HG03521 (cell line): Measurements from ENCODE around the gene TMEM244.
A peak's percentile ranks its signal among the peaks of the same experiment; 100 is the strongest.
"Not testable (repeated sequence)": the region's sequence is repeated elsewhere in the genome, so short reads cannot be mapped to it uniquely, and the experiment has no call there.

Experiments used
- ATAC-seq: cut with Tn5 transposase; IDR thresholded peaks from one replicate; pipeline ENCODE4 v1.9.1; 2021; ENCODE audit warnings: mild to moderate bottlenecking, moderate library complexity; ENCODE audit not compliant: unreplicated experiment

TMEM244 gene

DNA sequence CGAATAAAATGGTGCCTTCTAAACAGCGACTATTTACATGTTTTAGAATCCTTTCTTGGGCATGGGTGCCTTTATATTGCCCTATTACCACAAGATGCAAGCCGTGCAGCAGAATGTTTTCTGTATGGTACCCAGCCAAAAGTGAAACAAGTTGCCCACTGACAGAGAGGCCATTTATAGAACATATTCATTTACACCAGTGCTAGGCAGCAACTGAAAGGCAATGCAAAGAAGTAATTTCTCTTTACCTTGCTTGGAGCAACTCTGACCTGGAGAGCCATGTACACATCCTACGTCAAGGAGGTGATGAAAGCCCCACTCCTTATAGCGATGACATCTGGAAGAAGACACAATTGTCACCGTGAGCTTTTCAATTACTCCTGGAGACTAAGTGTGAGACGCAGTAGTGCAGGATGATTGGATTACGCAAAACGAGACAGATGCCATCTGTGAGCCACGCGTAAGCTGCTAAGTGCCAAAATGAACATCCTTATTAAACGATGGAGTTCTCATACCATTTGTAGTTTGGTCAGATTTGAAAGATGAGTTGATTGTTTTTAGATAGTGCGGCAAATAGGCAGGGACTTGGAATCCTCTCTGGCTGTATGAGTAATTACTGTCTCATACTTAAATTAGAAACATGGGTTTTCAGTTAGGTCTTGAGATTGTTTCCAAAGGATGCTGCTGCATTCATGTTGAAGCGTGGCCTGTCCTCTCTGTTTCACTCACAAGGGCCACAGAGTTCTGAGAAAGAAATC, at the start of gene TMEM244:
Gene TMEM244 (minus strand): TSS at position 408 of the 758 bp plus-strand sequence. CDS start 127 bp downstream, at position 281.
- ATAC-seq: no peak

DNA sequence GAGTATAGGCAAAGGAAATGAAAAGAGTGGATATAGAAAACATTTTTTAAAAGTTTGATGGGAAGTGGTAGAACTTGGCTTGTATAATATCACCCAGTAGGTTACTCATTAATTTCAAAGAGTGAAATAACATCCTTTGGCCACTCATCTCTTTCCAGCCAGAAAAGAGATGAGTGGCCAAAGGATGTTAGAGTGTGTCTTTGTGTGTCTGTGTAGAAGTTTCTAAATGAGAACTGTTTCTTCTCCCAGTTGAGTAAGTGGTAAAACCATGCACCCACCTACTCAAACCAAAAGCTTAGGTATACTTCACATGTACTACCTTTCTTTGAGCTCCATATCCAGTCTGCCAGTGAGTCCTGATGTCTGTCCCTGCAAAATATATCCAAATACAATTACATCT, 47.7 kb upstream of the TMEM244 start:
- ATAC-seq: no peak

- ATAC-seq: no peak
Measured at GRCh38 chr6:129908356-129908755, 47.2 kb upstream of the TMEM244 start.

- no peak for ATAC-seq
Measured at GRCh38 chr6:129906515-129907077, 45.5 kb upstream of the TMEM244 start.

DNA sequence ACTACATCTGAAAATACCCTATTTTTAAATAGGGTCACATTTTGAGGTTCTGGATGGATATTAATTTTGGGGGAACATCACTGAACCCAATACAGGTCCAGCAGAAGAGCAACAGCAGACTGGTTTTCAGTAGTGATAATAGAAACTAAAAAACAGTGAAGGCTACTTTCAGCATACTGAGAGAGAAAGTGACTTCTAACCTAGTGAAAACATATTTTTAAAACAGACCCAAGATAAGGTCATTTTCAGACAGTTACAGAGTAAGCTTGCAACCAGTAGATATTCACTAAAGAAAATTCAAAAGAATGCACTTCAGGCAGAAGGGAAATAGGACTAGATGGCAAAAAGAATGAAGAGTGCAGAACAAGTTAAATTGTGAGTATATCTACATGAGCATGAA, 42.0 kb upstream of the TMEM244 start:
- peak; percentile 48 for ATAC-seq

DNA sequence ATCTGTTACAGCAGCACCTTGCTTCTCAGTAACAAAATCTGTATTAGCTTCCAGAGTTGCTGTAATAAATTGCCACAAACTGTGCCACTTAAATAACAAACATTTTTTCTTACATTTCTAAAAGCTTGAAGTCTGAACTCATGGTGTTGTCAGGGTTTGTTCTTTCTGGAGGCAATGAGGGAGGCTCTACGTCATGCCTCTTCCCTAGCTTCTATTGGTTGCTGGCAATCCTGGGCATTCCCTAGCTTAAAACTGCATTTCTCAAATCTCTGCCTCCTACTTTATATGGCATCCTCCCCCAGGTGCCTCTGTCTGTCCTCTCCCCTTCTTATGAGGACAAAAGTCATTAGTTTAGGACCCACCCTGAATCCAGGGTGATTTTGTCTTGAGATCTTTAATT, 41.6 kb upstream of the TMEM244 start:
- ATAC-seq: no peak

- no peak for ATAC-seq
Measured at GRCh38 chr6:129901910-129902309, 40.8 kb upstream of the TMEM244 start.

DNA sequence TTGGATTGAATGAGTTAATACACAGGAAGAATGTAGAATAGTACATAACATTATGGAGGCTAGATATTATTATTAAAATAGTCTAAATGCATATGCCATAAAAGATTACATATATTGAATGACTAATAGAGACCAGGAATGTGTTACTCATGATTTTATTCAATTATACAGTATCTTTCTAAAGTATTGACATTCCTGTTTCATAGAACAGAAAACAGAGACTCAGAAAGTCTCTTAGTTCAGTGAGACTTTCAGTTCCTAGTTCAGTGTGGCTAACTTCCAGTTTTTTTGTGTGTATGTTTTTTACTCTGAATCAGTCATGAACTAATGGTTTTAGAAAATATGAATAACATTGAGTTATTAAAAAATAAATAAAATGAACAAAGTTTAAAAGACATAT, 34.6 kb upstream of the TMEM244 start:
- ATAC-seq: no peak

GRCh38 chr6:129894921-129895320, 33.8 kb upstream of the TMEM244 start:
- ATAC-seq: no peak

GRCh38 chr6:129893640-129894039, 32.5 kb upstream of the TMEM244 start:
- no peak for ATAC-seq

- ATAC-seq: no peak
Measured at GRCh38 chr6:129890701-129891100, 29.6 kb upstream of the TMEM244 start.

DNA sequence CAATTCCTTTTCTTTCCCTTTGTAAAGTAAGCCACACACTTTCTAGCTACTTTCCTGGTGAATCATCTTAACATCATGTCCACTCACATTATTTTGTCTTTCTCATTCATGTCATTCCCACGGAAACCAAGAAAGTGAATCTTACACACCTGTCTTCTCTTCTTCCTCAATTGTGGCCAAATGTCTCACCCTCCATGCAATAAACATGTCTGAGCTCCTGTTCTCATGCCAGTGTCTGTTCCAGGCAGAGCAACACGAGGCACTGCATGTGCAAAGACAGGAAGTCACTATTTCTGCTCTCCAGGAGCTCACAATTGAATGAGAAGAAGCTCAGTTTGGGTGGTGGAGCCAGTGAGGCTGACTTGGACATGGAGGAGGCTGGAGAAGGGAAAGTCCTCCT, 29.0 kb upstream of the TMEM244 start:
- ATAC-seq: no peak

DNA sequence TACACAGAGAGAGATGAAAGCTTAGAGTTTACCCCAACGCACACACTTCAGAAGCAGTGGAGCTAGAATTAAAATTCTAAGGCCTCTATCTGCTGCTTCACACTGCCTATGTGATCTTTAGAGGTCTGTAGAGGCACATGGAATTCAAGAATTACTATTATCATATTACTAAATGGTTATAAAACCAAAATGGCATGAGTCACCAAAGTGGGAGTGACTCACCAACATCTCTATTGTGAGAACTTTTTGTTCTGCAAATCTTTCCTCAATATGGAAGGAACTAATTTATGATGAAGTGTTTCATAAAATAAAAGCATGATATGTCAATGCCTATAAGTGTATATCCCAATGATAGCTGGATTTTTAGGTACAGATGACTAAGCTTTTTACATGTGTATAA, 28.5 kb upstream of the TMEM244 start:
- ATAC-seq: no peak

- no peak for ATAC-seq
Measured at GRCh38 chr6:129886401-129887155, 25.5 kb upstream of the TMEM244 start.

DNA sequence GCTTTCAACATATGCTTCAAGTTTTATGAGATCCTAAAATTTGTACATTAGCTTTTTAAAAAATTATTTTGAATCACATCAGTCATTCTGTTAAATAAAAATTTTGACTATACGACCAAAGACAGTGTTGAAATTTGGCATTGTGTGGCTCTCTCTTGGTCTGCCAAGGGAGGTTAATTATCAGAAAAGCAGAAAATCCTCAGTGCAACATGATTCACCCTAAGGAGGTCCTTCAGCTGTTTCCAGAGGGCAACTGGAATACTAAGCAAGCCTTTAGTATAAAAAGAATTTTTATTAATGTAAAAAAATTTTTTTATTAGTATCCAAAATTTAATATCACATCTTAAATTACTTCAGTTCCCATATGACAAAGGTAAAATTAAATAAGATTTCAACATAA, 23.1 kb upstream of the TMEM244 start:
- no peak for ATAC-seq

DNA sequence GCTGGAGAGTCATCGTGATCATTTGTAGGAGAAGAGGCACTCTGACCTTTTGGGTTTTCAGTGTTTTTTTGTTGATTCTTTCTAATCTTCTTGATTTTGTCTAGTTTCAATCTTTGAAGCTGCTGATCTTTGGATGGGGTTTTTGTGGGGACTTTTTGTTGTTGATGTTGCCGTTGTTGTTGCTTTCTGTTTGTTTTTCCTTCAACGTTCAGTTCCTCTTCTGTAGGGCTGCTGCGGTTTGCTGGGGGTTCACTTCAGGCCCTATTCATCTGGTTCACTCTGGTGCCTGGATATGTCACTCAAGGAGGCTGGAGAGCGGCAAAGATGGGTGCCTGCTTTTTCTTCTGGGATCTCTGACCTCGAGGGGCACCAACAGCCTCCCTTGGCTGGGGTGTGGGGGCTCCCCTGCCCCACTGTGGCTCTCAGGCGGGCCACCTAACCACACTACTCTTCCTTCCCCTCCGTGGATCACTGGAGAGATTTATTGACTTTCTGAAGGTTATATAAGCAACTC, 21.5 kb upstream of the TMEM244 start:
- ATAC-seq: peak; percentile 90

- not testable (repeated sequence) for ATAC-seq
Measured at GRCh38 chr6:129877894-129878293, 16.8 kb upstream of the TMEM244 start.

- ATAC-seq: peak; percentile 85
Measured at GRCh38 chr6:129875610-129876520, 14.8 kb upstream of the TMEM244 start.

DNA sequence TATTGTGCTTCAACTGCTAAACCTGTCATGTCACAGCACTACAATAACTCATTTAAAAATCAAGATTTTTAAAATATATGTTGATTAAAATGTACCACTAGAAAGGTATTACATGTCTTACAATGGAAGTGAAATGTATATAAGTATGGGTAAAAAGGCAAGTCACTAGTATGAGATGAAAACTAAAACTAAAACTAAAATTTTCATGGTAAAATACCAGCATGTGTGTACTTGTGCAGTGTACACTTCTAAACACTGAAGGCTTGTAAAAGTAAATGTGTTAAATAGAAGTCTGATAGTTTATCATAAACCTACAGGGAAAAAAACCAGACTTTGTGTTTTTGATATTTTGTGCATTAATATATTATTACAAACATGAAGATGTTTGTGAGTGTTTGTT, 13.7 kb upstream of the TMEM244 start:
- no peak for ATAC-seq

- ATAC-seq: no peak
Measured at GRCh38 chr6:129872586-129872985, 11.5 kb upstream of the TMEM244 start.

DNA sequence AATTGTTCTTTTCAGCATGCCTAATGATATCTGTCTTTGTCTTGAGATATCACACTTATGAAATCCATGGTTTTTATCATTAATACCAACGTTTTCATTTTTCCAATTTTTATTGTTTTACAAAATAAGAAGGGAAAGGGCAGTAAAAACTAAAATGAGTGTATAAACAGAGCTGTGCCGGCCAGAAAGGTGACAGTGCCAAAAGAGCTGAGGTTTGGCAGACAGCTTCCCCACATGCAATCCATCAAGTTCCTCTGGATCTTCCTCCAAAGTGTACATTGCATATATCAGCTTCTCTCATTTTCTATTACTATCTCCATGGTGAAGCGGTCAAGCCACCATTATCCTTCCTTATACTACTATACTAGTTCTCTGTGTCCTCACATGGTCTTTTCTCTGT, 10.1 kb upstream of the TMEM244 start:
- ATAC-seq: no peak
